ENCODE data around the gene APC2. TPM values are rescaled to one million over a fixed set of nuclear protein-coding genes. Genes with fewer than 3 reads are reported as not detected.
A peak's percentile ranks its signal among the peaks of the same experiment; 100 is the strongest.

APC2 gene, protein sequence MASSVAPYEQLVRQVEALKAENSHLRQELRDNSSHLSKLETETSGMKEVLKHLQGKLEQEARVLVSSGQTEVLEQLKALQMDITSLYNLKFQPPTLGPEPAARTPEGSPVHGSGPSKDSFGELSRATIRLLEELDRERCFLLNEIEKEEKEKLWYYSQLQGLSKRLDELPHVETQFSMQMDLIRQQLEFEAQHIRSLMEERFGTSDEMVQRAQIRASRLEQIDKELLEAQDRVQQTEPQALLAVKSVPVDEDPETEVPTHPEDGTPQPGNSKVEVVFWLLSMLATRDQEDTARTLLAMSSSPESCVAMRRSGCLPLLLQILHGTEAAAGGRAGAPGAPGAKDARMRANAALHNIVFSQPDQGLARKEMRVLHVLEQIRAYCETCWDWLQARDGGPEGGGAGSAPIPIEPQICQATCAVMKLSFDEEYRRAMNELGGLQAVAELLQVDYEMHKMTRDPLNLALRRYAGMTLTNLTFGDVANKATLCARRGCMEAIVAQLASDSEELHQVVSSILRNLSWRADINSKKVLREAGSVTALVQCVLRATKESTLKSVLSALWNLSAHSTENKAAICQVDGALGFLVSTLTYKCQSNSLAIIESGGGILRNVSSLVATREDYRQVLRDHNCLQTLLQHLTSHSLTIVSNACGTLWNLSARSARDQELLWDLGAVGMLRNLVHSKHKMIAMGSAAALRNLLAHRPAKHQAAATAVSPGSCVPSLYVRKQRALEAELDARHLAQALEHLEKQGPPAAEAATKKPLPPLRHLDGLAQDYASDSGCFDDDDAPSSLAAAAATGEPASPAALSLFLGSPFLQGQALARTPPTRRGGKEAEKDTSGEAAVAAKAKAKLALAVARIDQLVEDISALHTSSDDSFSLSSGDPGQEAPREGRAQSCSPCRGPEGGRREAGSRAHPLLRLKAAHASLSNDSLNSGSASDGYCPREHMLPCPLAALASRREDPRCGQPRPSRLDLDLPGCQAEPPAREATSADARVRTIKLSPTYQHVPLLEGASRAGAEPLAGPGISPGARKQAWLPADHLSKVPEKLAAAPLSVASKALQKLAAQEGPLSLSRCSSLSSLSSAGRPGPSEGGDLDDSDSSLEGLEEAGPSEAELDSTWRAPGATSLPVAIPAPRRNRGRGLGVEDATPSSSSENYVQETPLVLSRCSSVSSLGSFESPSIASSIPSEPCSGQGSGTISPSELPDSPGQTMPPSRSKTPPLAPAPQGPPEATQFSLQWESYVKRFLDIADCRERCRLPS (N-terminal part only)
- total RNA-seq (2014; rRNA removed; shearing (Covaris generic)), result 0.17 TPM in 1 of 2 replicates, not detected in the other

DNA sequence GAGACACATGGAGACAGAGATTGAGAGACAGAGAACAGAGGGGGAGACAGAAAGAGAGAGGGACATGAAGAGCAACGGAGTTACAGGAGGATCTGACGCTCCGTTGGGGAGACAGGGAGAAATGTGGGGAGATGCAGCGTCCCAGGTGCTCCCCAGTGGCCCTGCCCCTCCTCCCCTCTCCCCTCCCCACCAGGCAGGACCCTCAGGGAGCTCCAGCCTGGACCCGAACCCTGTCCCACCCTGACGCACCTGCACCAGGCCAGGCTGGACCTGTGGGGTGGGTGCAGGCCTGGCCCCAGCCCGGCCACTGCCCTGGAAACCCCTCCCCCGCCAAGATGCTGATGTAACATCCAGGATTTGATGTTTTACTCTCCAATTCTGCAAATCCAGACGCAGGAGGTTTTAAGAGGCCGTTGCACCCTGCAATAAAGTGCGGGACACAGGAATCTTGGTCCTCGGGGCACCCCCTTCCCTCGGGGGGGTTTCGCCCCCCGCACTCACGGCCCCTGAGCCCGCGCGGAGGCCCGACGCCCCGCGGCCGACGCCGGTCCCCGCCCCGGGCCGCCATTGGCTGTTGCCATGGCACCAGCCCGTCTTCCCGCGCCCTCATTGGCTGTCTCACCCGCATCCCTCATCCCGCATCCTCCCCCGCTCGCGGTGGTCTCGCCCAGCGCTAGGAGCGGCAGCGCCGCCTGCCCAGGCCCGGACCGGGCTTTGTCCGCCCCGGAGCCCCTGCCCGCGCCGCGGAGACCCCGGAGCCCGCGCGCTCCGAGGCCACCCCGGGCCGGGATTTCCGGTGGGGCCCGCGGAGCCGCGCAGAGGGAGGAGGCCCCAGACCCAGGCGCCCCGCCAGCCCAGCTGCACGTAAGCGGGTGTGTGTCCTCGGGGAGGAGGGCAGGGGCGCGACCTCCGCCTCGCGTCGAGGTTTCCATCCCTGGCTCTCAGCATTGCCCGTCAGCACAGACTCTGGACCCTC lies at the start of gene APC2:
TSS of gene APC2 (plus strand) at position 655 of the 976 bp plus-strand sequence. CDS start 2,881 bp downstream, outside the sequence.
- DNase-seq (ENCODE audit: low read depth), result peak; percentile 79

DNA sequence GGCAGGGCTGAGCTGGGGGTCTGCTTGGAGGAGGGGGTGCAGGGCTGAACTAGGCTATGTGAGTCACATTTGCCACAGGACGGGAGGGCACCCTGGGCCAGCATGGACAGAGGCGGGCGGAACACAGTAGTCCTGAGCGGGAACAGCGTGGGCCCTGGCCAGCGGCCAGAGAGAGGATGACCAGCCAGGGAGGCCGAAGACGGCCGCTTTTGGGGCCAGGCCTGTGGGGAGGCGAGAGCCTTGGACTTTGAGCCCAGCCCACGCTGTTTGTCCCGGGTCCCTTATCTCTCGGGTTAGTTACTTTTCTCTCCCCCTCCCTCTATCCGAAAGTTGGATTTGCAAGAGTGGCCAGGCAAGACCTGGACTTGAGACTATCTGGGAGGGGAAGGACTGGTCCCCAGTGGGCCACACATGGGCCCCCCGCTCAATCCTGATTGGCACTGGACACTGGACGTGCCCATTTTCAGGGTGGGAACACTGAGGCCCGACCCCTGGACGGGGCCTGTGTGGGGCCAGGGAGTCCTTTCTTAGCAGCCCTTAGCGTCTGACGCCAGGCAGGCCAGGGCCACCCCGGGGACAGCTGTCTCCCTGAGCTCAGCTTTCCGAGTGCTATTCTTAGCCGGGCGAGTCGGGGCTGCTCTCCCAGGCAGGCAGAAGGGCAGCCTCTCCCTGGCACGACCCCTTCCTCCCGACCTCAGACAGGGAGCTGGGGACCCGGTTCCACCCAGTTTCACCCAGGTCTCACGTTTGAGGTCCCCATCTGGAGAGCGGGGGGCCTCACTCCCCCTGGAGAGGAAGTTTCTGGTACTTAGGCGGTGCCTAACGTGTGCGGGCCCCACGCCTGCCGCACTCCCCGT lies 49.4 kb upstream of the APC2 start:
- DNase-seq (ENCODE audit: low read depth), result no peak

DNA sequence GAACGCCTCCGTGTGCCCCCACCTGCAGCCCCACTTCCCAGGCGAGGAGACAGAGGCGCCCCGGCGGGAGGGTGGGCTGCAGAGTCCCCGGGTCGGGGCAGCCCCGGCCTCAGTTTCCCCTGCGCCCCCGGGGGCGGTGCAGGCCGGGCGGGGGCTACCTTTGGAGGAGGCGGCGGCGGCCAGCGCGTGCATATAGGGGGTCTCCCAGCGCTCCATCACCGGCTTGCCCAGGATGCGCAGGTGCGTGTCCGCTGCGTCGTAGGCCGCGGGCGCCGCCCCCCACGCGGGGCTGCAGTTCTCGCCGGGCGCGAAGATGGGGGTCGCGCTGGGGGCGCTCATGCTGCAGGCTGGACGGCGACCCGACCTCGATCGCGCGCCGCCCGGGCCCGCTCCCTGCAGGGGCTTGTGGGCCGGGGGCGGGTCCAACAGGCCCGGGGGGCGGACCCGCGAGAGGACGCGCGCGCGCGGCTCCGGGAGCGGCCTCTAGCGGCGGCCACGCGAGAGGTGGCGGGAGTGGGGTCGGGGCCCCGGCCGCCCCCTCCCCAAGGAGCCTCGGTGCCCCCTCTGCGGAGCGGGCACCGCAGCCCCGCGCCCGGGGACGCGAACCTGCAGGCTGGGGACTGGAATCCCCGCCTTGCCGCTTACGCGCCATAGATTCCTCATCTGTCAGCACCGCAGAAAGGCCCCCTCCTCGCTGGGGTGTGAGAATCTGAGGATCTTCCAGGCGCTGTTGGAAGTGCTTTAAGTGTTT lies 48.6 kb upstream of the APC2 start, which contains the start of gene GAMT:
TSS of gene GAMT (minus strand) at position 405 of the 751 bp plus-strand sequence. CDS start at position 339, 66 bp downstream.
- peak; percentile 52 for DNase-seq (ENCODE audit: low read depth)

DNA sequence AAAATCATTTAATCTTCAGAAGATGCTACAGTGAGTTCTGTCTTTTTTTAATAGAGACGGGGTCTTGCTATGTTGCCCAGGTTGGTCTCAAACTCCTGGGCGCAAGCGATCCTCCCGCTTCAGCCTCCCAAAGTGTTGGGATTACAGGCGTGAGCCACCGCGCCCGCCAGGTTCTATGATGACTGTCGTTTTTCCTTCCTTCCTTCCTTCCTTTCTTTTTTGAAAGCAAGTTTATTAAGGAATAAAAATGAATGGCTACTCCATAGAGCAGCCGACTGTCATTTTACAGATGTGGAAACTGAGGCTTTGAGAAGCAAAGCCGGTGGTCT lies 48.1 kb upstream of the APC2 start:
- no peak for DNase-seq (ENCODE audit: low read depth)

DNA sequence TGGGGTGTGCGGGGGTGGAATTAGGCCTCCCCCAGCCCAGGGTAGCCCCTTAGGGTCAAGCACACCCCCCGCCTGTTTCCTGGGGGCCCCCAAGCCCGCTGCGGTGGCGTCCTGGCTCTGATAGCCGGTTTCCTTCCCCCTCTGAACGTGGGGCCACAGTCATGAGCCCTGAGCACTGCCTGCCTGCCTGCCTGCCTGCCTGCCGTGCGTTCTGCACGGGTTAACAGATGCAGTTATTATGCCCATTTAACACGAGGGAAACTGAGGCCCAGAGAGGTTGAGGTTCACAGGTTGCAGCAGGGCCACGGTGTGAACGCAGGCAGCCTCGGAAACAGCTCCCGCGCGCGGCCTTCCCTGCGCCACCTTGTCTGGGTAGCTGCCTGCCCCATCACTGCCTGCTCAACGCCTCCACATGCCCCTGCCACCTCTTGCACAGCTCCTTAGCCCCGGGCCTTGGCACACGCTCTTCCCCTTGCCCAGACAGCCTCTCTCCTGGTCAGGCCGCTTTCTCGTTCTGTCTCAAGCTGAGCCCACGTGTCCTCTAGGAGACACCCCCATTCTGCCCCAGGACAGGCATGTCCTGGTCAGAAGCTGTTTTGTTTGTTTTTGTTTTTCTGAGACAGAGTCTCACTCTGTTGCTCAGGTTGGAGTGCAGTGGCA lies 47.4 kb upstream of the APC2 start:
- no peak for DNase-seq (ENCODE audit: low read depth)

DNA sequence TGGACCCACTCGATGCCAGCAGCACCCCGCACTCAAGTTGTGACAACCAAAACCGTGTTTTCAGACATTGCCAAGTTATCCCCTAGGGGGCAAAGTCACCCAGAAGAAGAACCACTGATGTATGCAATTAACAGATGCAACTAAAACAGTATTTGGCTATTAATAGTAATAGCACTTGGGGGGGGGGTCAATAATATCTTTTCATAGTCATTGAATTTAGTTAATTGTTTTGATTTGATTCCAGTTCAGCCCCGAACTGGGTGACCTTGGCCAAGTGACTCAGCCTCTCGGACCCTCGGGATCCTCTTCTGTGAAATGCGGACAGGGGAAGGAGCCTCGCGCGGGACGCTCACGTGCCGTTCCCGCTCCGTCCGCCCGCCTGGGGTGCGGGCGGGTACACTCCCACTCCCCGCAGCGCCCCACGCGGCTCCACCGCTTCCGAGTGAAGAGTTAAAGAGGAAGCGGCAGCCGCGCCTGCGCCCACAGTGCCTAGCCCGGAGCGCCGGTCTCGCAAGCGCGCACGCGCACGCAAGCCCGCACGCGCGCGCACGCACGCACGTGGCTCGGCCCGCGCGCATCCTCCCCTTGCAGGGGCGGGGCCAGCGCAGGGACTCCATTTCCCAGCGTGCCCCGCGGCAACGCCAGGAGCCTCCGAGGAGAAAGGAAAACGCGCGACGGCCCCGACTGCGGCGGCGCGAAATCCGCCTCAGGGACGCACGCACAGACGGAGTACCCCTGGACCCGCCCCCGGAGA lies 43.0 kb upstream of the APC2 start:
- peak; percentile 99 for DNase-seq (ENCODE audit: low read depth)

DNA sequence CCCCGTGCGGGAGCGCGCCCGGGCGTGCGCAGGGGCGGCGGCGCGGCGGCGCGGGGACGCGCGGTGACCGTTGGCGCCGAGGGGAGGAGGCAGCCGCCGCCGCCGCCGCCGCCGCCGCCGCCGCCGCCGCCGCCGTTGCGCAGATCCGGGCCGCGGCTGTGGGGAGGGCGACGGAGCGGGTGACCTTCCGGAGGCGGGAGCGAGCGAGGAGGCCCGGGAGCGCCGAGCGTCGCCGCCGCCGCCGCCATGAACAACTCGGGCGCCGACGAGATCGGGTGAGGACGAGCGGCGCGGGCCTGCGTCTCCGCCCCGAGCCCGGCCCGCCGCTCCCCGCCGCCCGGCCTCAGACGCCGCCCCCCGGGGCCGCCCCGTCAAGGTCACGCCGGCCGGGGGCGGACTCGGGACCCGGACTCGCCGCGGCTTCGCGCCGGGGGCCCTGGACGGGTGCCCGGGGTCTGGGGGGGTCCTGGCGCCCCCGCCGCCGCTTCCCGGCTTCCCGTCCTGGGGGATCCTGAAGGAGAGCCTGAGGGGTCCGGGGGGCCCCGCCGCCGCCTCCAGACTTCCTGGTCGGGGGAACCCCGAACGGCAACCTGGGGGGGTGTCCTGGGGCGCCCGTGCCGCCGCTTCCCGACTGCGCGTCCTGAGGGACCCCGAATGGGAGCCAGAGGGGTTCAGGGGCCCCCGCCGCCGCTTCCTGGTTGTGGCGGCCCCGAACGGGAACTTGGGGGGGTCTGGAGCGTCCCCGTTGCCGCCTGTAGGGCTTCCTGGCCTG lies 42.2 kb upstream of the APC2 start, which contains the start of gene DAZAP1:
TSS of gene DAZAP1 (plus strand) at position 59 of the 772 bp plus-strand sequence. CDS start at position 247, 188 bp downstream.
- no peak for DNase-seq (ENCODE audit: low read depth)

DNA sequence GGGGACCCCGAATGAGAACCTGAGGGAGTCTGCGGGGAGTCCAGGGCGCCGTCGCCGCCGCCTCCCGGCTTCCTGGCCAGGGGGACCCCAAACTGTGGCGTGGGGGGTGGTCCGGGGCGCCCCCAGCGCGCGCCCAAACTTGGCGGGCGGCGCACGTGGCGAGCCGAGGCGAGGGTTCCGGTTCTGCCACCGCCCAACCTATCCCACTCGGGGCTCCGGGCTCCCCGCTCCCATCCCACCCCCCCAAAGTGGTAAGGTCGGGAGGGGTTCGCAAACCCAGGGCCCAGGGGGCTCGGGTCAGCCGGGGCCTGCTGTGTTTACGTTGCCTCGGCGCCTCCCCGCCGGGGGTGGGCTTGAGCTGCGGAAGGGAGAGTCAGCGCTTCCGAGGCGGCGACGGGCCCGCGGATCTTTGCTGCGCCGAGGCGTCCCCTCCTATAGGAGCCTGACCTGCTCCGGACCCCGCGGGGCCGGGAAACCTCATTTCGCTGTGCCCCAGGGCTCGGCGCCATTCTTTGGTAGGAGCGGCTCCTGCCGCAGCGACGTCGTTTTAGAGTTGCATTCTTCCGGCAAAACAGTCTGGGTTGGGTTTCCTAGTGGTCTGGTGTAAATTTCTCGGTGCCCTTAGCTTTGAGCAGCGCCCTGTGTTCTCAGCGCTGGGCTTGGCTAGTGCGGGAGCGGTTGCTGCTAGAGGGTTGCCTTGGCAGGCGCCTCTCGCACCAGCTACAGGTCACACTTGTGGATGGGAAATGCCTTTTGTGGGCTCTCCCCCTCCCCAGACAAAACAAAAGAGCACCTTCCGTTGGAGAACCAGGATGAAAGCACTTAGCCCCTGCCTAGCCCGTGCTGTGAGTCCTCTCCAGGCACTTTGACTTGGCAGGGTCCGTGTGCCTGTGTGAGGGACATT lies 41.4 kb upstream of the APC2 start:
- peak; percentile 61 for DNase-seq (ENCODE audit: low read depth)

DNA sequence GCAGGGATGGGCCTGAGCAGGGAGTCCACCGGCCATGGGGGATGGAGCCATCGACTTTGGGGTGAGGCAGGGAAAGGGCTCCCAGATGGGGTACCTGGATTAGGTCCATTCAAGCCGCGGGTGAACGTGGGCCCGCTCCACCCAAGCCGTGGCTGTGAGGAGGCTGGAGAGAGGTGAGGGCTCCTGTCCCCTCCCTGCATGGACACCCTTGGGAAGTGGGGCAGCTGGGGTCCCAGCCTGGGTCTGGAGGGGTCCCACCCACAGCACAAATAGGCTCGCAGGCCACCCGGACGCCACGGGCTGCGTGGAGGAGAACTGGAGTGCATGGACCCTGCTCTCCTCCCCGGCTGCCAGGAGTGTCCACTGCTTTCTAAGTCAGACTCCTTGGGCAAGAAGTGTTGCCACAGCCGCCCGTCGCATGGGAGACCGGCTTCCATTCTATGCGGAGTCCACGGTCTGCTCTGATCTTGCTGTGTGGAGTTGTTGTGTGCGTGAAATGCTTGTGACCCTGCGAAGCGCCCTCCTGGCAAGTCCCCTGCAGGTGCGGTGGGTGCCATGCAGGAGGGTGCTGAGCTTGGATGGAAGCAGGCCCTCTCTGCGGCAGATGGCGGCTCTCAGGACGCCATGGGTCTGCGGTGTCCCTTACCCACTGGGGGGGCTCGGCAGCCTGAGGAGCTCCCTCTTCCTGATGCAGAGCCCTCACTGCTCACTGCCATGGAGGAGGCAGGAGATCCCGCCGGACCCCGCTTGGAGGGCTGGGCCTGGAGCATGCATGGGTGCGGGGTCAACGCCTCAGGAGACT lies 40.5 kb upstream of the APC2 start:
- DNase-seq (ENCODE audit: low read depth), result no peak

DNA sequence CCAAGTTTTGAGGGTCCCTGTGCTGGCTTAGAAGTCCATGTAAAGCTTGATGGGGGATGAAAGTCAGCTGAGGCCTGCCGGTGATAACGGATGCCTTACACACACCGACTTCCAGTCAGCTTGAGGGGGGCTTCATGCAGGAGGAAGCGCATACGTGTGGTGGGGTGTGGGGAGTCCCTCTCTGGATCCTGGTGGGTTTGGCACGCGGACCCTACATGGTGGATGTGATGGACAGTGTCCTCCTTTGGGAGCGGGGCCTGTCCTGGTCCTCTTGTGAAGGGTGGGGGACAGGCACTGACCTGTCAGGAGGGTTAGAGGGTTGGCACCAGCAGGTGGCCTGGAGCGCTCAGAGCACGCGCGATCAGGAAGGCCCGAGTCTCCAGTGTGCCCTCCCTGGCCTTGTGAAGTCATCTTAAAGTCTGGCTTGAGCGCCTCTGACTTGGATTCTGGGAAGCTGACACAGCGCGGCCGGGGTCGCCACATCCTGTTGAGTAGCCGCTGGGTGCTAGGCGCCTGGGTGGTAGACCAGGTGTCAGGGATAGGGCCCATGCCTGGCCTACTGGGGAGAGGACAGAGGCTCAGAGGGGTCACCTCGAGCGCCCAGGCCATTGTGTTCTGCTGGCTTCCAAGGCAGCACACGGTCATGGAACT lies 39.7 kb upstream of the APC2 start:
- DNase-seq (ENCODE audit: low read depth), result no peak

DNA sequence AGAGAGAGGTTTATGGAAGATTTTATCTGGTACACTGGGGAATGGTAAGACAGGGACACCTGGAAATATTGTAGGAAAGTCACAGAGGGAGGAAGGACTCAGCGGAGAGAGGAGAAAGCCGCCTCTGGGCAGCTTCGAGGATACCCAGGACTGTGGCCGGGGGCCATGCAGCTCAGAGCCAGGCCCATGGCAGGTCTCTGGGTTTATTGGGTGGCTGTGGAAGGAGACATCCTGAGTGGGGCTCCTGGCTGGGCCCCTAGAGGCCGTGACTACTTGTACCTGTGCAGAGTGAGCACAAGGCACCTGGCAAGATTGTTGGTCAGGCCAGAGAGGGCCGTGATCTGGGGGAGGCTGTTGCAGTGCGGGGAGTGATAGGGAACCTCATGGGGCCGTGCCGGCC lies 39.1 kb upstream of the APC2 start:
- no peak for DNase-seq (ENCODE audit: low read depth)

DNA sequence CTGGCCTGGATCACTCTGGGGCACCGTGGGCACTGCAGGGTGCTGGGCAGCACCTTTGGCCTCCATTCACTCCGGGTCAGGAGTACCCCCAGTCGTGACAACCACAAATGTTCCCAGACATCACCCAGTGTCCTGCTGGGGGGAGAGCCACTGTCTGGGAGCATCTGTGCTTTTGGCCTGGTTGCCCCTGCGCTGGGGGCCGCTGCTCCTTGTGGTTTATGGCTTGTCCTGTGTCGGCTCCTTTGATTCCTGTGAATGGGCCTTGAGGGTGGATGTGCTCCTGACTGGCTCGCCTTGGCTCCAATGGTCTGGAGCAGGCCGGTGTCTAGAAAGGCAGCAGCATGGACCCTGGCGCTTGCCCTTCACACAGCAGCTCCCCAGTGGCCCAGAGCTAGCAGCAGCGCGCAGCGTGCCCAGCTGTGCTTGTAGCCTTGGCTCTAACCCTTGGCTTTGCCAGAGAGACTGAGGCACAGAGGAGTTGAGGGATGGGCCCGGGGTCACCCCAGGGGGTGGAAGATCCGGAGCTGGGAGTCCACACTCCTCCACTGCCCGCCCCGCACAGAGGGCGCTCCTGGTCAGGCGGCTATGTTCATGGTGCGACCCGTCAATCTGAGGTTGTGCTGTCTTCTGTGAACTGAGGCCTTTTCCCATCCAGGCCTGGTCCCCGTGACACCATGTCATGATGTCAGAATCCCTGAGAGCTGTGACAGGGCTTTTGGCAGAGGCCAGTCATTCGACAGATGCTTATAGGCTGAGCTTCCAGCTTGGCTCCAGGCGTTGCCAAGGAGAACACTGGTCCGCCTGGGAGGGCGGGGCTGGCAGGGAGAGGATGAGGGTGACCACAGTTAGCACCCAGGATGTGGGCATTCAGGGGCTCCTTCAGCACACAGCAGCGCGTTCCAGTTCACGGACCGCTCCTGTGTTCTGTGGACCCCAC lies 38.4 kb upstream of the APC2 start:
- DNase-seq (ENCODE audit: low read depth), result no peak

DNA sequence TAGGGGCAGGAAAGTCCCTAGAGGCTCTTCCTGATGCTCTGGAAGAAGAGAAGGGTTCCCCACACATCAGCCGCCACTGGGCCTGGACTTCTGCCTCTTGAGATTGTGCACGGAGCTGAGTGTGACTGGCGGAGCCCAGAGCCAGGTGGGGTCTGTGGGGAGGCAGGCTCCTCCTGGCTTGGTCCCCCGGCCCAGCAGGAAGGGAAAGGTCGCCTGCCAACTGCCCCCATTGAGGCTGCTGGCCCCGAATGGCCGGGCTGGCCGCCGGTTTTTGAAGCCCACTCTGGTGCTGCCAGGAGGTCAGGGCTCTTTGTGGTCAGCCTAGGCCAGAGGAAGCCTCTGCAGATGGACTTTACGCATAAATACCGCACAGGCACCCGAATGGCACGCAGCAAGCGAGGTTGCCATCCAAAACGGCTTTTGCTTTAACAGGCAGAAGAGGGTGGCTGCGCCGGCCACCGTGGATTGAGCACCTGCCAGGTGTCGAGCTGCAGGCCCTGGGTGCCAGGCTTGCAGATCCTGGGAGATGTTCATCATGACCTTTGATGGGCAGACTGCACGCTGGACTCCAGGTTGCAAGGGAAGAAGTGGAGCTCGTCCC lies 37.5 kb upstream of the APC2 start:
- no peak for DNase-seq (ENCODE audit: low read depth)
